Measurements from ENCODE around the gene CD27.
A peak's percentile ranks its signal among the peaks of the same experiment; 100 is the strongest.
"Not testable (repeated sequence)": the region's sequence is repeated elsewhere in the genome, so short reads cannot be mapped to it uniquely, and the experiment has no call there.

The CD27 gene

DNA sequence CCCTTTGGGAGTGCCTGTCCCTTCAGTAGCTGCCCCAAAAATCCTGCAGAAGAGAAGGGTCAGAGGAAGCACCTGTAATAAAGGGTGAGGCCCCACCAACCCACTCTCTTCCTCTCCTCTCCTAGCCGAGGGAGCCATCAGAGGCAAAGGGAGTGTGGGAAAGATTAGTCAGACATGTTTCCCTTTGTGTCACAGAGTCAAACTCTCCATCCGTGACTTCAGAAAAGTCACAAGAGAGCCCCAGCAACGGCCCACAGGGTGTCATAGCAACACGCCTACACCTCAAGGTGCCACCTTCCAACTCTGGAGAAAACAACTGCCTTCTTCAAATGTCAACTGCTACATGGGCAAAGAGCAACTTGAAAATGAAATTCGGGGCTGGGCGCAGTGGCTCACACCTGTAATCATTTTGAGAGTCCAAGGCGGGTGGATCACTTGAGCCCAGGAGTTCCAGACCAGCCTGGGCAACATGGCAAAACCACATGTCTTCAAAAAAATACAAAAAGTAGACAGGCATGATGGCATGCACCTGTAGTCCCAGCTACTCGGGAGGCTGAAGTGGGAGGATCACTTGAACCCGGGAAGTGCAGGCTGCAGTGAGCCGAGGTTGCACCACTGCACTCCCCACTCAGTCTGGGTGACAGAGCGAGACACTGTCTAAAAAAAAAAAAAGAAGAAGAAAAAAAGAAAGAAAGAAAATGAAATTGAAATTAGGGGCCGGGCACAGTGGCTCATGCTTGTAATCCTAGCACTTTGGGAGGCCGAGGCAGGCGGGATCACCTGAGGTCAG lies 17.7 kb upstream of the CD27 start:
- peak; percentile 74 for DNase-seq (ENCODE audit: low spot score)
- TF ChIP-seq, protein P1, sequence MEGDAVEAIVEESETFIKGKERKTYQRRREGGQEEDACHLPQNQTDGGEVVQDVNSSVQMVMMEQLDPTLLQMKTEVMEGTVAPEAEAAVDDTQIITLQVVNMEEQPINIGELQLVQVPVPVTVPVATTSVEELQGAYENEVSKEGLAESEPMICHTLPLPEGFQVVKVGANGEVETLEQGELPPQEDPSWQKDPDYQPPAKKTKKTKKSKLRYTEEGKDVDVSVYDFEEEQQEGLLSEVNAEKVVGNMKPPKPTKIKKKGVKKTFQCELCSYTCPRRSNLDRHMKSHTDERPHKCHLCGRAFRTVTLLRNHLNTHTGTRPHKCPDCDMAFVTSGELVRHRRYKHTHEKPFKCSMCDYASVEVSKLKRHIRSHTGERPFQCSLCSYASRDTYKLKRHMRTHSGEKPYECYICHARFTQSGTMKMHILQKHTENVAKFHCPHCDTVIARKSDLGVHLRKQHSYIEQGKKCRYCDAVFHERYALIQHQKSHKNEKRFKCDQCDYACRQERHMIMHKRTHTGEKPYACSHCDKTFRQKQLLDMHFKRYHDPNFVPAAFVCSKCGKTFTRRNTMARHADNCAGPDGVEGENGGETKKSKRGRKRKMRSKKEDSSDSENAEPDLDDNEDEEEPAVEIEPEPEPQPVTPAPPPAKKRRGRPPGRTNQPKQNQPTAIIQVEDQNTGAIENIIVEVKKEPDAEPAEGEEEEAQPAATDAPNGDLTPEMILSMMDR (IDR thresholded peaks at IDR 0.05; ENCODE audit: extremely low read depth, missing control alignments), result no peak

DNA sequence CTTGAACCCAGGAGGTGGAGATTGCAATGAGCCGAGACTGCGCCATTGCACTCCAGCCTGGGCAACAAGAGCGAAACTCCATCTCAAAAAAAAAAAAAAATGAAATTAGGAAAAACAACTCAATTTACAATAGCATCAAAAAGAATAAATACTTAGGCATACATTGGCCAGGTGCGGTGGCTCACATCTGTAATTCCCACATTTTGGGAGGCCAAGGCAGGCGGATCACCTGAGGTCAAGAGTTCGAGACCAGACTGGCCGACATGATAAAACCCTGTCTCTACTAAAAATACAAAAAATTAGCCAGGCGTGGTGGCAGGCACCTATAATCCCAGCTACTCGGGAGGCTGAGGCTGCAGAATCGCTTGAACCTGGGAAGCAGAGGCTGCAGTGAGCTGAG lies 17.0 kb upstream of the CD27 start:
- DNase-seq (ENCODE audit: low spot score), result not testable (repeated sequence)

DNA sequence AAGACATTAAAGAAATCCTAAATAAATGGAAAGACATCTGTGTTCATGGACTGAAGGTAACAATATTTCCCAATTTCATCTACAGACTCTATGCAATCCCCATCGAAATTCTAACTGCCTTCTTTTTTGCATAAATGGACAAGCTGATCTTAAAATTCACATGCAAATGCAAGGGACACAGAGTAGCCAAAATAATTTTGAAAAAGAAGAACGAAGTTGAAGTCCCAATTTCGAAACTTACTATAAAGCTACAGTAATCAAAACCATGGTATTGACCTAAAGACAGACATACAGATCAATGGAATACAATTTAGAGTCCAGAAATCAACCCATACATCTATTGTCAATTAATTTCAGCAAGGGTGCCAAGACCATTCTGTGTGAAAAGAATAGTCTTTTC lies 16.4 kb upstream of the CD27 start:
- DNase-seq (ENCODE audit: low spot score), result no peak
- TF ChIP-seq, protein P1 (IDR thresholded peaks at IDR 0.05; ENCODE audit: extremely low read depth, missing control alignments), result no peak

DNA sequence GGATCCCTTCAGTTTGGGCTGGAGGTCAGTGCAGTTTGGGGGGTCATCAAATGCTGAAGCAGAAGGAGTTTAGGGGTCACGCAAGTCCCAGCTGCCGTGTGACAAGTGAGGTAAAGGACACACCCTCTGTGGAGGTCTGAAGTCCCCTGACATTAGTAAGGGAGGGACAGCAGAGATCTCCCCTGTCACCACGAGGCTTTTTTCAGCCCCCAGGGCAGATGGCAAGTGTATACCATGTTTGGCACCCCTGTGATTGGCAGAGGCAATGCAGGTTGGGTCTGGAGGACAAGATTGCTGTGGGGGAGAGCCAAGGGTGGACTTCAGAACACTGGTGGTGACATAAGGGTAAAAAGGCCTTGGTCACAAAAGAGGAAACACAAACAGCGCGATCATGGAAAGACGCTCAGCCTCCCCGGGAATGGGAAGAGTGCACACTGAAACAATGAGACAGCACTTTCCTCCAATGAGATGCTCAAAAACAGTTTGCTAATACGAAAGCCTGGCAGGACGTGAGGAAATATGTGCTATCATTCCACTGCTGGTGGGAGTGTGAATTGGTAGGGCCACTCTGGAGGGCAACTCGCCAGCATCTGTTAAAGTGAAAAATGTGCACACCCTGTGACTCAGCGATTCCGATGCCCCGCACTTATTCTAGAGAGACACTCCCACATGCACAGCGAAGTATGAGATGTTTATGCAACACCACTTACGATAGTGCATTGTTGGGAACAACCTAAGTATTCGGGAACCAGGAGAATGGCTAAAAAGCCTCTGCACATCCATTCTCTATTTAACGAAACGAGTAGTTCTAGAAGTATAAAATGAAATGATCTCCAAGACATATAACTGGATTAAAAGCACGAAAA lies 14.4 kb upstream of the CD27 start:
- TF ChIP-seq, protein P1 (IDR thresholded peaks at IDR 0.05; ENCODE audit: extremely low read depth, missing control alignments), result no peak
- no peak for DNase-seq (ENCODE audit: low spot score)

DNA sequence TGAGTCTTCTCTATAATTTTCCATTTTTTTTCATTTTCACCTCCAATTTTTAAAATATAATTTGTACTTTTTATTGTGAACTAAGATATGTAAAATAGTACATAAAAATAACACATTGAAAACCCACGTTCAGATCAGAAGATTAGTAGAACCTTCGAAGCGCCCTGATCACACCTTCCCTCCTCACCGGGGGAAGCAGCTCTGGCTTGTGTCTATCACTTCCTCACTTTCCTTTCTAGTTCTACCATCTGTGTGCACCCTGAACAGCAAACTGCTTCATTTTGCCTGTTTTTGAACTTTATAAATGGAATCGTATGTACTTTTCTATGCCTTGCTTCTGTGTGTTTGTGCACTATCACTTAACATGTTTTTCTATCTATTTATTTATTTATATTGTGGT lies 11.8 kb upstream of the CD27 start:
- DNase-seq (ENCODE audit: low spot score), result no peak
- TF ChIP-seq, protein P1 (IDR thresholded peaks at IDR 0.05; ENCODE audit: extremely low read depth, missing control alignments), result no peak

DNA sequence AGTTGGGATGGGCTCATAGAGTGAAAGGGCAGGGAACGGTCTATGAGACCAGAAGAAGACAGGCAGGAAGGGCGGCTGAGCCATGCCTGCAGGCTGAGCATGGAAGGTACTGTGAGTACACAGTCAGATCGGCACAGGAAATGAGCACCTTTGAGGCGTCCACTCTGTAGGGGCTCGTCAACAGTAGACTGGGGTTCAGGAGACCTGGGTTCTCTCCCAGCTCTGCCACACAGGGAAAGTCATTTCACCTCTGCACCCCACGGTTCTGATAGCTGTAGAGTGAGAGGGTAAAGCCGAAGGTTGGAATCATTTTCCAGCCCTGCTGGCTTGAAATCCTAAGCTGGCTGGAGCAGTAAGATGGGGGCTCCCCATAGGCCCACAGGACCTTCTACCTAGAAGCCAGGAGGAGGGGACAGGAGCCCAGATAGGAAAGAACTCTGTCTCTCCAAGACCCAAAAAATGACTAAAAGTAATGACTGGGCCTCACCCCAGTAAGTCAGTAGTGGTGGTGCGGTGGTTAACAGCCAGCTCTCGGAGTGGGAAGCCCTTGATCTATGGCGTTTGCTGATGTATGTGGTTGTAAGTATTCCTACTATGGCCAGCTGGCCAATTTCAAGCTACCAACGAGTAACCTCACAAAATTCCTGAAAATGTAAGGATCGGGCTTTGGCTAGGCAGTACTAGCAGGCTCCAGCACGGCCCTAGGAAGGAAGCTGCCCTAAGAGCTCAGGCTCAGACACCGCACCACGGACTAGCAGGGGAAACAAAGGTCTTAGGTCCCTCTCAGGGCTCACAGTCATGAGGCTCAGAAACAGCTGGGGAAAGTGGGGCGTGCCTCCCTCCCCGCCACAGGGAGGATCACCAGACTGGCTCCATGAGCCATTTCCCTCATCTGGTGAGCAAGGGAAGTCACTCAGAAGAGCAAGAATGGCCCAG lies 10.3 kb upstream of the CD27 start:
- TF ChIP-seq, protein P1 (IDR thresholded peaks at IDR 0.05; ENCODE audit: extremely low read depth, missing control alignments), result no peak
- no peak for DNase-seq (ENCODE audit: low spot score)

DNA sequence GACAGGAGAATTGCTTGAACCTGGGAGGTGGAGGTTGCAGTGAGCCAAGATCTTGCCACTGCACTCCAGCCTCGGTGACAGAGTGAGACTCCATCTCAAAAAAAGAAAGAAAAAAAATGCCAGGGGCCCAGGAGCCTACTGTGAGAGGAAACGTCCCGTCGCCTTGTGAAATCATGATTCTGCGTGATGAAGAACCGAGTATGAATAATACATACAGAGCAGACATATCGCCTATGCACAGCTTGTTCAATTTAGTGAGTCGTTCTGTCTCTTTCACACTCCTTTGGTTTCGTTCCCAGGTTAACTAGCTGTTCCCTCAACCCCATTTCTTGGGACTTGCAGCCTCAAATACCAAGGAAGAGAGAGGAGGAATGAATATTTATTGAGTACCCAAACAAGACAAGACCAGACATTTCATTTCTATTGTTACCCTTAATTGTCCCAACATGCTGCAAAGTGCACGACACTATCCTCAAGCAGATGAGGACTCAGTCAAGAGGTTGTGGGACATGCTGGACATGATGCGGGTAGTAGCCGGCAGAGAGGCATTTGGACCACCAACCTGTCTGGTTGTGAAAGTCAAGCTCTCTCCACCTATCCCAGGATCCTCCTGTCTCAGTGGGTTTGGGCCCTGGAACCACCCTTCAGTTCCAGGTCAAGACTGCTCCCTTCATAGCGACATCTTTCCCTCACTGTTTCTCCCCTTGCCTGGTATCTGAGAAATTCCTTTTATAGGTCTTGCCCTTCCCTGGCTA lies 8.6 kb upstream of the CD27 start:
- no peak for DNase-seq (ENCODE audit: low spot score)
- TF ChIP-seq, protein P1 (IDR thresholded peaks at IDR 0.05; ENCODE audit: extremely low read depth, missing control alignments), result no peak
